SKM-1 (cell line): ENCODE data around the gene PLCL2.

Source experiments
- DNase-seq: peaks from one replicate; lab custom pipeline; 2025; ENCODE audit not compliant: unreplicated experiment; lab: John Stamatoyannopoulos, UW

PLCL2 gene

GRCh38 chr3:17138246-17139039 is 253.7 kb downstream of the PLCL2 start:
- no peak for DNase-seq
